NCI-H128 (cell line): ENCODE results near the gene SCNN1A.

Experiments used
- DNase-seq: peaks from one replicate; lab custom pipeline; 2025; ENCODE audit not compliant: unreplicated experiment; lab: John Stamatoyannopoulos, UW

SCNN1A gene

DNA sequence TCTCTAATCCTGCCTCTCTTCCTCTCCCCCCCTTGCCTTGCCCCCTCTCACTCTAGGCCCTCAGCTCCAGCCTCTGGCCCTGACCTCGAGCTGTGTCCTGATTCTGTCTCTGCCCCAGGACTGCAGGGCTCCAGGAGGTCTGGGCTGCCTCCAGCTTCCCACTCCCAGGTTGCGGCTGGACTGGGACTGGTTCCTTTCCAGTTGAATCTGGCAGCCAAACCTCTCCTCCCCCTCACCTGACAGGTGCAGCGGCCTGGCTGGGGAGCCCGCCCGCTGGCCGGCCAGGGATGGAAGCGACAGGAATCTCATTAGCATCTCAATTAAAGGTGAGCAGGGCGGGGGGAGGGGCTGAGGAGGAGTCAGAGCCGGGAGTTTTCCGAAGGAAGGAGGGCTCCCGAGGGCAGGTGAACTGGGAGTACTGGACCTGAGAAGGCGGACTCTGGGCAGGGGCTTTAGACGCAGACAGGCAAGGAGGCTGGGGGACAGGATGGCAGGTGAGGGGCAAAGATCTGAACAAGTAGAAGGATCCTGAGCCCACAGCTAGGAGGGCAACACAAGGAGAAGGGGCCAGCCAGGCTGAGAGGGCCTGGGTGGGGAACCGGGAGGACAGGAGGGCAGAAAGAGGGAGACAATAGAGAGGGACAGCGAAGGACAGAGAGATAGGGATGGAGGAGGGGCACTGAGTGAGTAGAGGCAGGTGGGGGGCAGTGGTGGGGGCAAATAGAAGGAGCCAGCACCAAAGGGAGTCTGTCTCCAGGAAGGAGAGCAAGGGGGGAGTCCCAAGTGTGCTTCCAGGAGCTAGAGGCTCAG lies at the start of gene SCNN1A:
TSS of gene SCNN1A (minus strand) at position 295 of the 810 bp plus-strand sequence. CDS start 780 bp downstream, outside the sequence.
- peak; percentile 63 for DNase-seq

- no peak for DNase-seq
Measured at GRCh38 chr12:6424866-6425265, 49.5 kb upstream of the SCNN1A start.

- no peak for DNase-seq
Measured at GRCh38 chr12:6424008-6424347, 48.6 kb upstream of the SCNN1A start.

DNA sequence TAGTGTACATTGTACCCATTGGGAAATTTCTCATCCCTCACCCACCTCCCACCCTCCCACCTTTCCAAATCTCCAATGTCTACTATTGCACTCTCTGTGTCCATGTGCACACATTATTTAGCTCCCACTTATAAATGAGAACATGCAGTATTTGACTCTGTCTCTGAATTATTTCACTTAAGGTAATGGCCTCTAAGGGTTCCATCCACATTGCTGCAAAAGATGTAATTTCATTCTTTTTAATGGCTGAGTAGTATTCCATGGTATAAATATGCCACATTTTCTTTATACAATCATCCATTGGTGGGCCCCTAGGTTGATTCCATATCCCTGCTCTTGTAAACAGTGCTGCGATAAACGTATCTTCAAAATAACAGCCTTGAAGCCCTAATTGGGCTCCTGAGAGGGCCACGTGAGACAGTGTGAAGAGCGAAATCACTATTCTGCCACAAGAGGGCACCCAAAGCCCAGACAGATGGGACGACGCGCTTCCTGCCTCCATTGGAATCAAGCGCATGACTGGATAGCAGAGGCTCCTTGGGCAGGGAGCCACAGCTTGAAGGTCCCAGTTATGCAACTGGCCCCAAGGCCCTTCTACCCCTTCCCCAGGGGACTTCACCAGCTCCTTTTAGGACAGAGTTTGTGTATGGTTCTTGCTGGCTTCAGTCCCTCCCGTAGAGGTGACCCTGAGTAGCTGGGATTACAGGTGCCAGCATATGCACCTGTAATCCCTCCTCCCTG lies 48.1 kb upstream of the SCNN1A start:
- DNase-seq, result peak; percentile 75

GRCh38 chr12:6420364-6420763 lies 45.0 kb upstream of the SCNN1A start:
- no peak for DNase-seq

DNA sequence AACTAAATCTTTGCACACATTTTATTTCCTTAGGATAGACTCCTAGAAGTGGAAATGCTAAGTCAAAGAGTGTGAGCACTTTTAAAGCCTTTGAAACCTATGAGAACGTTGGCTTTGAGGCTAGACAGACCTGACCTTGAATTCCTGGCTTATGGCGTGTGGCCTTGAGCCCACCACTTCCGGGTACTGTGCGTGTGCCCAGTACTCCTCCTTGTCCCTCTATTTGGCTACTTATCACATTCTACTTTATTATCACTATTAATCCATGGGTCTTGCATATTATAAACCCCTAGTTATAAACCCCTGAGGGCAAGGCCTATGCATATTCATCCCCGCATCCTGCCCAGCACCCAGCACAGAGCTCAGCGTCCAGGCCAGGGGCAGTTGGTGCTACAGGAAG lies 43.4 kb upstream of the SCNN1A start:
- DNase-seq, result no peak

DNA sequence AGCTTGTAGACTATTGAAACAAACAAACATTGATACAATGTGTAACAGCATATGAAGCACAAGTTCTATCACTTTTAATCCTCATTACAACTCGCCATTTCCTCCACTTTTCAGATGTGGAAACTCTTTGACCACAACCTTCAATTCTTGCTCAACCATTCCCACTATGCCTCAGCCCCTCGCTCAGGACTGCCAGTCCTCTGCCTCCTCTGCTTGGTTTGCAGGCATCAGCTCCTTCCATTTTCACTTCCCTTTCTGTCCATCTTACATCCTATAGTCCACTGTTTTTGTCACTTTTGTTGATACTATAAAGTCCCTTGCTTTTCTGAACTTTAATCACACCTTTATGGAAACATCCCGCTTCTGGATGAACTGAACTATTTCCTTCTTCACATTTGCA lies 41.2 kb upstream of the SCNN1A start:
- DNase-seq, result no peak

- DNase-seq, result no peak
Measured at GRCh38 chr12:6407236-6407954, 32.0 kb upstream of the SCNN1A start.

DNA sequence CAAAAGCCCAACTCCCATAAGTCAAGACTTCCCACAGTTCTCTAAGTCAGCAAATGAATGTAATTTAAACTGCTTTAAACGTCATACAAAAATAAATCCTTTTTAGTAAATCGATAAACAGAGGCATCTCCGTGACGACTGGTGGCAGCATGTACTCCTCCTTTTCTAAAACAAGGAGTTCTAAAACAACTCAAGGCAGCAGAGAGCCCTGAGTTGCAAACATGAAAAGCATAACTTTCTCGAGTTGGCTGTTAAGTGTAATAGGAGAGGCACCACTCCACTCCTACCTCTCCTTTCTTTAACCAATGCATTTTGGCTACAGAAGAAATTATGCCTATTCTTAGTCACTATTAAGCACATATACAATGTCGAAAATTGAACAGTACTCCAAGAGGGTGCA lies 30.6 kb upstream of the SCNN1A start:
- no peak for DNase-seq

GRCh38 chr12:6404390-6404789 lies 29.0 kb upstream of the SCNN1A start:
- no peak for DNase-seq

GRCh38 chr12:6399884-6400644 lies 24.7 kb upstream of the SCNN1A start:
- no peak for DNase-seq

DNA sequence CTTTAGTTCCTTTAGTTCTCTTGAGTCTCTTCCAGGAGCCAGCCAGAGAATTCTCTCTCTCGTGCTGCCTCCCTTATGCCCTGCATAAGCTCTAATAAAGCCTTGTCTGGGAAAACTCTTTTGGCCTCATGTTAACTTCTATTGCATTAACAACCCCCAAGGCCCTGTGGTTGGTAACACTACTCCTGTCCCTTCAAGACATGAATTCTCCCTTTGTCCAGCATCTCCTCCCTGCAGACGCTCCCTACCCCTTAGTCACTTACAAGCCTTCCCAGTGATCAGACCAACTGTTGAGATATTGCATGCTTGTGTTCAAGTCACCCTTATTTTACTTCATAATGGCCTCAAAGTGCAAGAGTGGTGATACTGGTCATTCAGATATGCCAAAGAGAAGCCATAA lies 20.7 kb upstream of the SCNN1A start:
- no peak for DNase-seq

- no peak for DNase-seq
Measured at GRCh38 chr12:6394398-6394797, 19.0 kb upstream of the SCNN1A start.

DNA sequence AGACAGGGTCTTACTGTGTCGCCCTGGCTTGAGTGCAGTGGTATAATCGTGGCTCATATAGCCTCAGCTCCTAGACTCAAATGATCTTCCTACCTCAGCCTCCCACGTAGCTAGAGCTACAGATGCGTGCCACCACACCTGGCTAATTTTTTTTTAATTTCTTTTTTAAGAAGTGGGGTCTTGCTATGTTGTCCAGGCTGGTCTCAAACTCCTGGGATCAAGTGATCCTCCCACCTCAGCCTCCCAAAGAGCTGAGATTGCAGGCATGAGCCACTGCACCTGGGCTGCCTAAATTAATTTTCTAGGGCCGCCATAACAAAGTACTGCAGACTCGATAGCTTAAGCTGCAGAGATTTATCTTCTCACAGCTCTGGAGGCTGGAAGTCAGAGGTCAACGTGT lies 17.7 kb upstream of the SCNN1A start:
- no peak for DNase-seq

DNA sequence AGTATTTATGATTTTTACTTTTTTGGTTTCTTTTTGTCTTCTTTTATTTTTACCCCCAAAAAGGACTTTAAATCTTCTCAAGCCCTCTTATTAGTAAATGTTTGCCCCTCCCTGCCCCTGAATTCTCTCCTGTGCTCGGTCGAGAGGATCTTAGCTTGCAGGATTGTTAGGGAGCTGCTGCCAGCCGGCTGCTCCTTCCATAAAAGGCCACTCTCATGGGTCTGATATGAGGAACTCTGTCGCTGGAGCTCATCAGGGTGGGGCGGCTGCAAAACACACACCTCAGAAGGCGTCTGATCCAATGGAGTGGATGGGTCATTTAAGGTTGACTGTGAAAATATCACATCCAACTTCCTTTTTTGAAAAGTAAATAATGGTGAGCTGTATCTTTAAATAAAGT lies 17.1 kb upstream of the SCNN1A start:
- DNase-seq, result no peak

GRCh38 chr12:6391013-6391412 lies 15.7 kb upstream of the SCNN1A start:
- no peak for DNase-seq

GRCh38 chr12:6390084-6390799 lies 14.9 kb upstream of the SCNN1A start:
- no peak for DNase-seq

DNA sequence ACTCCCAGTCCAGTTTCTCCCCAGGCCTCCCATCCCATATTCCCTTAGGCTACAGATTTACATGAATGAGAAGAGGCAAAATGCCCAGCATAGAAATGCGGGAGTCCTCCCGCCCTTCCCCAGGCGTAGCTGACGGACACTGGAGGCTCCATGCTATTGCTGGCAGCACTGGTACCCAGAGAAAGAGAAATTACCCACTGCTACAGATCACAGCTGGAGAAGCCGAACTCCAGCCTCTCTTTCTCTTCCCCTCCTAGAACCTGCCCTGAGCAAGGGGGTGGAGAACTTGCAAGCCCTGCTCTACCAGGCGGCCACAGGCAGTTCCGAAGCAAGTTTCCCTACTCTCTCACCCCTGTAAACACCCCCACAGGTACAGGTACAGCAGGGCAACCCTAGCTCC lies 12.2 kb upstream of the SCNN1A start:
- DNase-seq, result no peak

DNA sequence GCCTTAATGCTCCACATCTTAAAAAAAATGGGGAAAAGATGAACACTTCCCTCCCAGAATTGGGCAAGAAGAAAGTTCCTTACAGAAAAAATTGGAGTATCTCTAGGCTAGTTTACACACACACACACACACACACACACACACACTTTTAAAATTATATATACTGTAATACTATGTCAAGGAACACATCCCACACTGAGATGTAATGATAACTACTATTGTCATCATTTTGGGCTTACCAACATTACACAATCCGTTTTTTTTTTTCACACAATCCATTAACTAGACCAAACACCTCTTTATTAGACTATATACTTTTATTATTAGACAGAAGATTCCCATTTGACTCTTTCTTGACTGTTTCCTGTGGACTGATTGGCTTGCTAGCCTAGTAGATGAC lies 11.1 kb upstream of the SCNN1A start:
- no peak for DNase-seq

GRCh38 chr12:6386038-6386437 lies 10.7 kb upstream of the SCNN1A start:
- DNase-seq, result no peak
